Omental fat pad (tissue), 4 donors: ENCODE results near the gene ATF7IP. TPM values are rescaled to one million over a fixed set of nuclear protein-coding genes. Genes with fewer than 3 reads are reported as not detected.

Experiments used
- ATAC-seq: fragments of 150-250 bp; one replicate; pipeline ENCODE4 v1.9.1; 2016; ENCODE audit warnings: mild to moderate bottlenecking, moderate library complexity; ENCODE audit not compliant: low FRiP score
- DNase-seq: peaks from one replicate; pipeline ENCODE4 v3.0.0-alpha.2; 2019; ENCODE audit warnings: low spot score
- total RNA-seq, 4 donors: library from RNA; depleted of rRNA; stranded (reverse); fragments of >200 nt; gene quantifications; one replicate each; pipeline ENCODE4 v1.1.0, GENCODE V29; 2016
- TF ChIP-seq, protein P1 (sequence below), 3 donors: fragments of 450-650 bp; IDR thresholded peaks; one replicate each; pipeline ENCODE4 v1.5.1; 2016 to 2017; ENCODE audit warnings: antibody characterized with exemption in 3 of 3, mild to moderate bottlenecking in 3 of 3, moderate library complexity in 2 of 3

The ATF7IP gene
- total RNA-seq, 4 donors from 2014 or later: 23.9 to 70.0 (median 34.2) TPM

DNA sequence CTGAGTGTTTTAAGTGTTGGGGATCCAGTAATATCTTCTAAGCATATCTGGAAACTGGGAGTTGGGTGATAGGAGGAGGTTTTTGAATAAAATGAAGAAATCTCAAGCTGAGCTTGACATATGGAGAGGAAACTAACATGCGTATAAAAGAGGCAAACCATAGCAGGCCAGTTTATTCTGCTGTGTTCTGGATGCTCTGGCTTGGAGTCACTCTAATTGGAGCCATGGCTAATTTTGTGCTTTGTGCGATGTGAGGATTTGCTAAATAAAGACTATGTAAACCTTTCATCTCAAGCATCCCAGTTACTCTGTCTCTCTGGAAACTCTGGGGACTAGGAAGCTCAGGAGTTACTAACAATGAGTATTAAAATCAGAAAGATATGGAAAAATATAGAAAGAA is 66.5 kb downstream of the ATF7IP start:
- TF ChIP-seq, protein P1, sequence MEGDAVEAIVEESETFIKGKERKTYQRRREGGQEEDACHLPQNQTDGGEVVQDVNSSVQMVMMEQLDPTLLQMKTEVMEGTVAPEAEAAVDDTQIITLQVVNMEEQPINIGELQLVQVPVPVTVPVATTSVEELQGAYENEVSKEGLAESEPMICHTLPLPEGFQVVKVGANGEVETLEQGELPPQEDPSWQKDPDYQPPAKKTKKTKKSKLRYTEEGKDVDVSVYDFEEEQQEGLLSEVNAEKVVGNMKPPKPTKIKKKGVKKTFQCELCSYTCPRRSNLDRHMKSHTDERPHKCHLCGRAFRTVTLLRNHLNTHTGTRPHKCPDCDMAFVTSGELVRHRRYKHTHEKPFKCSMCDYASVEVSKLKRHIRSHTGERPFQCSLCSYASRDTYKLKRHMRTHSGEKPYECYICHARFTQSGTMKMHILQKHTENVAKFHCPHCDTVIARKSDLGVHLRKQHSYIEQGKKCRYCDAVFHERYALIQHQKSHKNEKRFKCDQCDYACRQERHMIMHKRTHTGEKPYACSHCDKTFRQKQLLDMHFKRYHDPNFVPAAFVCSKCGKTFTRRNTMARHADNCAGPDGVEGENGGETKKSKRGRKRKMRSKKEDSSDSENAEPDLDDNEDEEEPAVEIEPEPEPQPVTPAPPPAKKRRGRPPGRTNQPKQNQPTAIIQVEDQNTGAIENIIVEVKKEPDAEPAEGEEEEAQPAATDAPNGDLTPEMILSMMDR (IDR thresholded peaks at IDR 0.05): no peak
- no peak for DNase-seq
- ATAC-seq: no peak

DNA sequence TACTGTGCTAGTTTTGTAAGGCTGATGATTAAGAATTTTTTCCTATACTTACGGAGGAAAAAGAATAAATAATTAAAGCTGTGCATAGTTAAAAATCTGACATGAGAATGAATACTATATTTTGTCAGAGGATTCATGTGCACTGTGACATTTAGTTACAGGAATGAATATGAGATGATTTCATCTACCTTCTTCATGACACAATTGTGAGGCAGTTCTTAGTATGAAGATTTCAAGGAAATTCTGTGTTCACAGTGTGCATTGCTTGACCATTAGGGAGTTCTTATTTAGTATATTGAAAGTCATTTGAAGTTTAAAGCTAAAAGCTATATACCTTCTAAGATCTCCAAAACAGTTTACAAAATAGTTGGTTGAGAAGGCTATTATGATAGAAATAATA is 70.1 kb downstream of the ATF7IP start:
- DNase-seq (no peak), ATAC-seq (no peak)
- TF ChIP-seq, protein P1 (IDR thresholded peaks at IDR 0.05): no peak

DNA sequence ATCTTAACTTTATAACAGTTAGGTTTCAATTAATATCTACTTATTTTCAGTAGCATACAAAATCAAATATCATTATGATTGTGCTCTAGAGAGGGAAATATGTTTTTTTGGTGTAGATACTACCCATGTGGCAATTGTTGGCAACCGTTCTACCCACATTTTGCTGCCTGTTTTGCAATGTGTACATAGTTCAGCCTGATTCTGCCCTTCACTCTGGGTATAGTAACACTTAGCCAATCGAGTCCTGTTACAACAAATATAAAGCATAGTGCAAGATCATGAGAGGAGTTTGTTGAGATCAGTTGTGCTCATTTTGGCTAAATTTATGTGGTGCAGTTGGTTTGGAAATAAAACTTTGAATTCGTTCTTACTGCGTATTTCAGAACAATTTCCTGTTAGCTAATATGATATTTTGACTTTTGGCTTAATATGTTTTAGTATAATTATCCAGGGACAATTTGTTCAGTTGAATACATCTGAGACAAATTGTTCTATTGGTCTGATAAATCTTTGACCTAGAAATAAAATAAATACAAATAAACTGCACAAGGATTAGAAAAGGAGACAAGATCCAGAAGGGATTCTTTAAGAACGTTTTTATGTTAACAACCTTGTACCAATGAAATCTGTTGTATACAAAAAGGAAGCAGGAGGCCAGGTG is 76.9 kb downstream of the ATF7IP start:
- TF ChIP-seq, protein P1 (IDR thresholded peaks at IDR 0.05): no peak
- DNase-seq: no peak
- ATAC-seq: no peak

DNA sequence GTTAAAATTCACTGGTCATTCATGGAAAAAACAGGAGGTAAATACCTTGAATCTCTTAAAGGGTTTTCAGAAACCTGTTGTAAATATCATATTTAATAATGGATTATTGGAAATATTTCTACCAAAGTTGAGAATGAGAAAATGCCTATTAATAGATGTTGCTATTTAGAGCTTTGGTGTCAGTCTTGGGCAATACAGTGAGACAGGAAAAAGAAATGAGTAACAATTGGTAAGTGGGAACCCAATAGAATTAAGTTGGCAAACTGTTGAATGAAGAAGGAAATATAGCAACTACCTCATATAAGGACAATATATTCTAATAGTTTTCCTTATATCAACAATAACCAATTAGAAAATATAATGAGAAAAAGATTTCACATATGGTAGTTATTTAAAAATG is 78.0 kb downstream of the ATF7IP start:
- ATAC-seq: no peak
- DNase-seq: no peak
- TF ChIP-seq, protein P1 (IDR thresholded peaks at IDR 0.05): no peak

DNA sequence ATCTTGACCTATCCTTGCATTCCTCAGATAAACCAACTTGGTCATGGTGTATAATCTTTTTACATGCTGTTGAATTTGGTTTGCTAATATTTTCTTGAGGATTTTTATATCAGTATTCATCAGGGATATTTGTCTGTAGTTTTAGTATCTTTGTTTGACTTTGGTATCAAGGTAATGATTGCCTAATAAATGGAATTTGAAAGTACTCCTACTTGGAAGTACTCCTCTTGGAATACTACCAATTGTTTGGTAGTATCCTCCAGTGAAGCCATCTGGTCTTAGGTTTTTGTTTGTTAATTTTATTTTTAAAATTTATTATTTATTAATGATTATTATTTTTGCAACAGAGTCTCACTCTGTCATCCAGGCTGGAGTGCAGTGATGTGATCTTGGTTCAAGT is 85.0 kb downstream of the ATF7IP start:
- ATAC-seq (no peak), DNase-seq (no peak)
- TF ChIP-seq, protein P1 (IDR thresholded peaks at IDR 0.05): no peak

DNA sequence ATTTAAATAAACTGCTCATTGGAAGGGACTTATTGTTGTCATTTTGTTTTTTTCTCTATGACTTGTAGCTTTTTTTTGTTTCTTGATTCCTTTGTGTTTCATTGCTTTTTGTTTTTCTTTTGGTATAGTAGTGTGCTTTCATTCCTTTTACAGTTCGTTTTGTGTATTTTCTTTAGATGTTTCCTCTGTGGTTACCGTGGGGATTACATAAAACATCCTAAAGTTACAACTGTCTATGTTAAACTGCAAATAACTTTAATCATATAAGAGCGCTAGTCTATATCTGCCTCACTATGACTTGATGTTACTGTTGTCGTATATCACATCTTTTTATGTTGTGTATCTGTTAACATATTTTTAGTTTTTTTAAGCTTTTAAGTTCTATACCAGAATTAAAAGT is 86.9 kb downstream of the ATF7IP start:
- TF ChIP-seq, protein P1 (IDR thresholded peaks at IDR 0.05): no peak
- no peak for DNase-seq
- ATAC-seq: no peak

DNA sequence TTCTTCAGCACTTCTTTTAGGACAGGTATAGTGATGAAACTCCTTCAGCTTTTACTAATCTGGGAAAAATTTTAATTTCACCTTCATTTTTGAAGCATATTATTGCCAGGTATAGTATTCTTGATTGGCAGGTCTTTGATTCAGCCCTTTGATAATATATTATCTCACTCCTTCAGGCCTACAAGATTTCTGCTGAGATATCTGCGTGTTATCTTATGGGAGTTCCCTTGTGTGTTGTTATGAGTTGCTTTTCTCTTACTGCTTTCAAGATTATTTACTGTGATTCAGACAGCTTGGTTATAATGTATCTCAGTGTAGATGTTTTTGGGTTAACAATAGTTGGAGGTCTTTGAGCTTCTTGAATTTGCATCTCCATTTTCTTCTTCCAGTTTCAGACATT is 87.4 kb downstream of the ATF7IP start:
- ATAC-seq: no peak
- TF ChIP-seq, protein P1 (IDR thresholded peaks at IDR 0.05): no peak
- DNase-seq: no peak
